T-helper 2 cell treated with Interferon-gamma antibody and Interleukin-4, amounts not matched to agents 5 μg/mL and 100 μg/mL, for 36 hours (primary cell): ENCODE results near the gene CCDC149.

Source experiments
- DNase-seq: peaks from one replicate; pipeline ENCODE4 v3.0.0; 2021; ENCODE audit warnings: low spot score
- H3K27ac Mint-ChIP-seq: one replicate; pipeline ENCODE4 v1.8.0; 2021; ENCODE audit warnings: mild to moderate bottlenecking, mixed read lengths
- H3K27me3 Mint-ChIP-seq: one replicate; pipeline ENCODE4 v1.8.0; 2021; ENCODE audit warnings: low read depth, mixed read lengths
- H3K36me3 Mint-ChIP-seq: one replicate; pipeline ENCODE4 v1.8.0; 2021; ENCODE audit warnings: low read depth, mixed read lengths
- H3K4me1 Mint-ChIP-seq: one replicate; pipeline ENCODE4 v1.8.0; 2021; ENCODE audit warnings: low read depth, mixed read lengths
- H3K4me3 Mint-ChIP-seq: one replicate; pipeline ENCODE4 v1.8.0; 2022; ENCODE audit warnings: mild to moderate bottlenecking, moderate library complexity, mixed read lengths
- H3K9me3 Mint-ChIP-seq: one replicate; pipeline ENCODE4 v1.8.0; 2021; ENCODE audit warnings: mixed read lengths

Gene CCDC149

DNA sequence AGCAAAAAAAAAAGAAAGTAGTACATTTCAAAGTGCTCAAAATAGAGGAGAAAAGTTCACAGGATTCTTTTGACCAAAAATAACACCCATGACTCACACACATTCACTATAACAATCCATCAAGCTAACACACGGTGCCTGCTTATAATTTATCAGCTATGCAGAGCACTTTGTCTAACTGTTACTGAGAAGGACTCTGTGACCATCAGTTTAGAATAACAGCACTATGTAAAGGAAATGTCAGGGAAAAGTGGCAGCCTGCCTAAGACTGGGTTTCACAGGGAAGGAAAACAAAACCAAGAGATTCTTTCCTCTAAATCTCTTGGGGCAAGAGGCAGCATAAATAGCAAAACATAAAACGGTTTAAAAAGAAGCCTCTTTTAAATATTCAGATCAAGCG lies 54.8 kb downstream of the CCDC149 start:
- H3K4me3 Mint-ChIP-seq, result no peak overlapping the region
- no peak for DNase-seq
- no peaks in the 10 kb centered on the region for H3K36me3 Mint-ChIP-seq
- H3K9me3 Mint-ChIP-seq, result peaks cover 5% of the 10 kb centered on the region
- no peak overlapping the region for H3K27ac Mint-ChIP-seq
- H3K27me3 Mint-ChIP-seq, result no peaks in the 10 kb centered on the region
- H3K4me1 Mint-ChIP-seq, result no peaks in the 10 kb centered on the region

DNA sequence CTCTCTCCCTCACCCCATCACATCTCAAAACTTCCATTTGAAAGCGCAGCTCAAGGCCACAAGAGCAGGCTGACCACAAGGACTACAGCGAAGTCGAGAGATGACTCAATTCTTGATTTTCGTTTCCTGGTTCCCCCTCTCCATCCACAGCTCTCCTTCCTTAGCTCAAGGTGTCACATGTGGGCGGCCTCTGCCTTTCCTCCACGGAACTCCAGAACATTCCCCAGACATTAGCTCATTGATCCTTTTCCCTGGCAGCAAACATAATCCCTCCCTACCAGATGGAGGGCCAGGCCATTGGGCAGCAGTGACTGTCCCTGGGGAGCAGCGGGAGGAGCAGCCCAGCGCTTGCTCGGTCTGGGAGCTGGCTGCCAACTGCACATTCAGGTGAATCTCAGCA lies 56.3 kb downstream of the CCDC149 start:
- DNase-seq, result no peak
- Mint-ChIP-seq H3K4me1 (no peaks in the 10 kb centered on the region), H3K4me3 (no peak overlapping the region), H3K36me3 (no peaks in the 10 kb centered on the region), H3K27me3 (no peaks in the 10 kb centered on the region), H3K9me3 (no peaks in the 10 kb centered on the region), H3K27ac (no peak overlapping the region)

DNA sequence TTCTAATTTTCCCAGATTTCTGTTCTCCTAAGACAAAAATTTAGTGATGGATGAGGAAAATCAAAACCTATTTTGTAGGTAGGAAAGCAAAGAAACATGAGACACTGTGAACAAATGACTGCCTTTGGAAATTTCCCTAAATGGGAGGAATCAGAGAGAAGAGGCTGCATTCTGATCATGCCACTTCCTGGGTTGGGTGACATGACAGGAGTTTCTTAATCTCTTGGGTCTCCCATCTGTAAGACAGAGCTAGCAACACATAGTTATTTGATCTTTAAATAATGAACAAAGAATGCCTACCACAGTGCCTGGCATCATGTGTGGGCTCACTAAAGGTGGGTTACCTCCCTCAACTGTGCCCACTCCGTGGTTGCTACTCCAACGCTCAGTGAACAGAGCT lies 57.1 kb downstream of the CCDC149 start:
- no peak overlapping the region for H3K4me3 Mint-ChIP-seq
- no peaks in the 10 kb centered on the region for H3K4me1 Mint-ChIP-seq
- no peak for DNase-seq
- no peaks in the 10 kb centered on the region for H3K27me3 Mint-ChIP-seq
- H3K27ac Mint-ChIP-seq, result no peak overlapping the region
- no peaks in the 10 kb centered on the region for H3K36me3 Mint-ChIP-seq
- no peaks in the 10 kb centered on the region for H3K9me3 Mint-ChIP-seq

DNA sequence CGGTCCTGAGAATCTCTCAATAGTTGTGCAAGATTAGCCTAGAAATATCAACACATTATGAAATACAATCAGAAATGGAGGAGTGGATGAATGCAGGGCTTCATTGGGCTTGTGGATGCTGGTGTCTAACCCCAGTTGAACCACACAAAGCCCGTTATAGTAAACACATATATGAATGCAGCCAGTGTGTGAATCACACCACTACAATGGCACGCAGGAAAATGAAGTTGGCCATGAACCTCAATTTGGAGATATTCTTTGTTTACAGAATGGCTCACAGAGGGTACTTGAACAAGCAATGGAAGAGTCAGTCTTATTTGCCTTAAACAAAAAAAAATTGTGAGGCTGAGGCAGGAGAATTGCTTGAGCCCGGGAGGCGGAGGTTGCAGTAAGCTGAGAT lies 59.7 kb downstream of the CCDC149 start:
- no peaks in the 10 kb centered on the region for H3K9me3 Mint-ChIP-seq
- DNase-seq, result no peak
- H3K27ac Mint-ChIP-seq, result no peak overlapping the region
- no peaks in the 10 kb centered on the region for H3K36me3 Mint-ChIP-seq
- no peak overlapping the region for H3K4me3 Mint-ChIP-seq
- no peaks in the 10 kb centered on the region for H3K4me1 Mint-ChIP-seq
- no peaks in the 10 kb centered on the region for H3K27me3 Mint-ChIP-seq

DNA sequence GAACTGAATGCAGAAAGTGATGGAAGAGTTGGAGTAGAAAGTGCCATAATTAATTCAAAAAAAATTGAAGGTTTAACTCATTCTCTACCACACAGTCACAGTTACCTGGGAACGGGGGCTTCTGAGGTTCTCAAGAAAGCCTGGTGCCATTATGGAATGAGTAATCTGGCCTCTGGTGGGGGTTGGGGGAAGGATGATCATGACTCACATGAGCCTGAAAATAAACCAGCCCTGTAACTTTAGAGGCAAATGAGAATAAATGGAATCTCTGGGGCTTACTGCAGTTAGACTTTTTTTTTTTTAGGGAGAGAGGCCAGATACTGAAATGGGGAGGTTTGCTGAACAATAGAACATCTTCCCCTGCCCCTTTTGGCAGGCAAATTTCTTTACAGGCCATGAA lies 62.2 kb downstream of the CCDC149 start:
- no peak overlapping the region for H3K27ac Mint-ChIP-seq
- no peaks in the 10 kb centered on the region for H3K27me3 Mint-ChIP-seq
- H3K36me3 Mint-ChIP-seq, result no peaks in the 10 kb centered on the region
- no peaks in the 10 kb centered on the region for H3K9me3 Mint-ChIP-seq
- no peaks in the 10 kb centered on the region for H3K4me1 Mint-ChIP-seq
- no peak for DNase-seq
- no peak overlapping the region for H3K4me3 Mint-ChIP-seq

DNA sequence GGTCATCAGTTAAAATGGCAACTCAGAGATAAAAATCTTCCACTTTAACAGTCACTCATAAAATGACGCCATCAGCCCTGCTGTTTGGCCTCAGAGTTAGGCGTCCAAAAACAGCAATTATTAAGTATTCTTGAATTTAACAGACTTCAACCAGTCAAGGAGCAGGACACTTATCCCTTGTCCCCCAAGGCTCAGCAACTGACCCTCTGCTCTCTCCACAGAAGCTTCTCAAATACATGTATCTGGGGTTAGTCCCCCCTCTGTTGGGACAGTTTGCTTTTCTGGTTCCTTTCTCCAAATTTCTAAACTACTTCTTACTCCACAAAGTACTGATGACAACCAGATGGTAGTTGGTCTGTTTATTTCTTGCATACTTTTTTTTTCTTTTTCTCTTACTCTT lies 63.1 kb downstream of the CCDC149 start:
- Mint-ChIP-seq H3K36me3 (no peaks in the 10 kb centered on the region), H3K9me3 (no peaks in the 10 kb centered on the region)

DNA sequence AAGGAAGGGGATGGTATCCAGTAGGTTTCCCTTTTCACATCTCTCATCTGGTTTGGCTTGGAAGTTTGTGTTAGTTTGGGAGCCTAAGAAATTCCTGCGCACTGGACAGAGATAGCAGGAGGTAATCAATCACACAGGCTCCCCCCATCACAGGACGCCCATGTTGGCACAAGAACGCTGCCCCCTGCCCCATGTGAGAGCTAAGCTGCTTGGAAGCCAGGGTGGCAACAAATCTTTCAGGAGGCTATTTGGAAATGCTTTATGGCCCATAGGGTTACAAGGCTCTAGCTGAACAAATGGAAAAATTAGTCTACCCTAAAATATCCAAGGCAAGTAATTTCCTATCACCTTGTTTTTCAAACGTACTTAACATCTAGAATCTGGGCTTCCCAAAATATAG lies 63.5 kb downstream of the CCDC149 start:
- Mint-ChIP-seq H3K4me3 (no peak overlapping the region), H3K27ac (no peak overlapping the region), H3K4me1 (no peaks in the 10 kb centered on the region), H3K27me3 (no peaks in the 10 kb centered on the region), H3K36me3 (no peaks in the 10 kb centered on the region), H3K9me3 (no peaks in the 10 kb centered on the region)
- no peak for DNase-seq

More for the DNA sequence above, 63.1 kb downstream of the CCDC149 start:
- Mint-ChIP-seq H3K27me3 (no peaks in the 10 kb centered on the region), H3K4me1 (no peaks in the 10 kb centered on the region), H3K27ac (no peak overlapping the region), H3K4me3 (no peak overlapping the region)
- no peak for DNase-seq

DNA sequence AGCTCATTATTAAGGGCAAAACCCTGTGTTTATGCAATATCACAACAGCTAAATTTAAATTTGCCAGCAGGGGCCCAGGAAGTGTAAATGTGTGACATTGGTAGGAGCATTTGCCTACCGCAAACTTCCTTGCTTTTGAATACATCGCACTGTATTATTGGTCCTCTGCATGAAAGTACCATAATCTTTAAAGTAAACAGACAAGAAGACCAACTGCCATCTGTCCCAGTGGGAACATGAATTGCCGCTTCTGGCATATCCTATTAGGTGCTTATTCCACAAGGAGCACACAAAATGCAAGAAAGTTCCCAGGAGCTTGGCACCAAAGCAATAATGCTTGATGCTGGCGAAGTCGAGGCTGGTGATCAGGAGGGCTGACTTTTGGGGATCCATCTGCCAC lies 66.1 kb downstream of the CCDC149 start:
- no peak overlapping the region for H3K4me3 Mint-ChIP-seq
- no peaks in the 10 kb centered on the region for H3K9me3 Mint-ChIP-seq
- no peaks in the 10 kb centered on the region for H3K4me1 Mint-ChIP-seq
- H3K36me3 Mint-ChIP-seq, result no peaks in the 10 kb centered on the region
- H3K27ac Mint-ChIP-seq, result no peak overlapping the region
- DNase-seq, result no peak
- no peaks in the 10 kb centered on the region for H3K27me3 Mint-ChIP-seq

DNA sequence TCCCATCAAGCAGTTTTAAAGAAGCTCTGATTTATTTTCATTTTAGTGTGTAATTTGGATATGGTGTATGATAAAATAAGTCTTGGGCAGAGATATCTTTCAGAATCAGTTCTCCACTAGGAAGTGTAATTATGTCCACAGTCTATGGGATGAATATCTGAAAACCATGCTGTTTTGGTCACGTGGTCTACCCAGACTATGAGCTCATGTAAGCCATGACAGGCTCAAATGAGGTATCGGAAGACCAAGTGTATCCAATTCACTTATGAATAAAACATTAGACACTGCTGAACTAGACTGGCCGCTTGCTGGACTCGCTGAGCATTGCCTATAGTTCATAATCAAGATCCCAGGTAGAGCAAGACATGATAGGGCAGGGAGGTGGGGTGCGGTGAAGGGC lies 66.9 kb downstream of the CCDC149 start:
- DNase-seq, result no peak
- H3K4me3 Mint-ChIP-seq, result no peak overlapping the region
- H3K4me1 Mint-ChIP-seq, result no peaks in the 10 kb centered on the region
- H3K27me3 Mint-ChIP-seq, result no peaks in the 10 kb centered on the region
- H3K9me3 Mint-ChIP-seq, result no peaks in the 10 kb centered on the region
- H3K36me3 Mint-ChIP-seq, result no peaks in the 10 kb centered on the region
- no peak overlapping the region for H3K27ac Mint-ChIP-seq

DNA sequence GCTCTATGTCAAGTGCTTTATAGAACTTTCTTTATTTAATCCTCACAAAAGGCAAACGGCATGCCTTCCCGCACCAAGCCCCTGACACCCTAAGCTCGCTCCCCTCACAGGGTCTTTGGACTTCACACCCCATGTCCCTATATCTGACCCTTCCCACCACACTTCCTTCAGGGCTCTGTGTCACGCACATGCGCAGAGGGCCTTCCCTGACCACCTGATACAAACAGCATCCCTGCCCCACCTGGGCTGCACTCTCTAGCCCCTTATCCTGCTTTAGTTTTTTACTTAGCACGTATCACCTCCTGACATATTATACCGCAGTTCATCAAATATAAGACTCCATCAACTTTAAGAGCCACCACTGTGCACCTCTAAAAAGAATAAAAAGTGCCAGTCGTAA lies 67.7 kb downstream of the CCDC149 start:
- Mint-ChIP-seq H3K36me3 (no peaks in the 10 kb centered on the region), H3K9me3 (no peaks in the 10 kb centered on the region), H3K27ac (no peak overlapping the region), H3K4me1 (no peaks in the 10 kb centered on the region), H3K4me3 (no peak overlapping the region), H3K27me3 (no peaks in the 10 kb centered on the region)
- DNase-seq, result no peak

DNA sequence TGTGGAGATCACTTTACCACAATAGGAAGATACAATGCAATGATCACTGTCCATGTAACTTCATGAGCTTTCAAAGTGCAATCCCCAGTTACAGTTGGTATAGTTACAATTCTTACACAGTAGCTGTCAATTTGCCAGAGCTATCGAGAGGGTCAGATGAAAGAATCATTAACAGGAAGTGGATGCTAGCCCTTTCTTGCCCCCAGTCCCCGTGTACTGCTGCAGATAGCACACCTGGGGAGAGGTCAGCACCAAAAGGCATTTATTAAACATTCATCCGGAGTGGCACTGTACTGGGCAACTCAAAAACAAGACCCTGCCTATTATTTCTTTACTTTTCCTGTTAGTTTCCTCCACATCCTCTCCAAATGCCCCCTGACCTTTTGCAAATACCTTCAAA lies 69.7 kb downstream of the CCDC149 start:
- H3K9me3 Mint-ChIP-seq, result no peaks in the 10 kb centered on the region

DNA sequence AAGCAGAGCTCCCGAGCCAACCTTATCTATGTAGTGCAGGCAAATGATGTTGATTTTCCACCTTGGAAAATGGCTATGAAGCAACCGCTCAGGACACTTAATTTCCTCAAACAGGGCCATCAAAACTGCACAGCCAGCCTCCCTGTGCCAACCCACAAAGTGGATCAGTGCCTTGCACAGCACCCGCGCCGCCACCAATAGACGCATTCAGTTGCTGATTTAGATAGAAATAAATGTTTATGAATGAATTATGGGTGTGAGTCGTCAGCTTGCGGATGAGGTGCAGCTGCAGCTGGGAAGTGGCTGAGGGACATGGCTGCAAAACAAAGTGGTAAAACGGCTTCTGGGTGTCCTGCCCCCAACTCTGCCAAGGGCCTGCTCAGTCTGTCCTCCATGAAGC lies 70.5 kb downstream of the CCDC149 start:
- no peaks in the 10 kb centered on the region for H3K27me3 Mint-ChIP-seq
- no peak overlapping the region for H3K27ac Mint-ChIP-seq
- no peaks in the 10 kb centered on the region for H3K36me3 Mint-ChIP-seq
- no peak overlapping the region for H3K4me3 Mint-ChIP-seq
- DNase-seq, result no peak
- H3K9me3 Mint-ChIP-seq, result no peaks in the 10 kb centered on the region
- H3K4me1 Mint-ChIP-seq, result no peaks in the 10 kb centered on the region

More for the DNA sequence above, 69.7 kb downstream of the CCDC149 start:
- Mint-ChIP-seq H3K4me1 (no peaks in the 10 kb centered on the region), H3K36me3 (no peaks in the 10 kb centered on the region), H3K27ac (no peak overlapping the region), H3K27me3 (no peaks in the 10 kb centered on the region), H3K4me3 (no peak overlapping the region)
- DNase-seq, result no peak

DNA sequence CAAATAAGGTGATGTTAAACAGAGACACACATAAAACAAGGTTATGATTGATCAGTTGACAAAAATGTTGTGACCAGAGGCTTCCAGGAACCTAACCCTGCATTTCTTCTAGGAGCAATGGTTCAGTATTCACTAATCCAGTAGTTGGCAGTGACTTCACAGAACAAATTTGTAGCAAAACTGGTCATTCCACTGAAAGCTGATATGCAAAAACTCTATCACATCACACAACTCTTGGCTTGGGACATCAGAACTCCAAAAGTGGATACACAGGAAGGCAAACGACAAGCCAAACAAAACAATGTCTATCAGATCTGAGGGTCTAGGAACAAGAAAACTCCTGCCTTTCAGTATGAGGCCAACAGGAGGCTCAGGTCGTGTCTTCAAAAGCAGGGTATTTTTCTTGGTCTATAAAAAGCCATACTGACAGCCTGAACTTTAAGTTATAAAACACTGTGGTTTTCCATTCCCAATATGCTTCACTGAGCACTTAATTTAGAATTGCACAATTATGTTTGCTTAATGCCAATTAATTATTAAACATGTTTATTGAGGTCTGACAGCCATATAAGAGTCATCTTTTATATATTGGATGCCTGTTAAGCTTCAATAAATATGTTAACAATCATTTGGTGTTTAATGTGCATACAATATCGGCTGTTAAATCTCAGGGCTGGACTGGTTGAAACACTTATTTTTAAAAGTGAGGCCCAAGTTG lies 71.9 kb downstream of the CCDC149 start:
- Mint-ChIP-seq H3K4me1 (no peaks in the 10 kb centered on the region), H3K36me3 (no peaks in the 10 kb centered on the region), H3K4me3 (no peak overlapping the region), H3K27me3 (no peaks in the 10 kb centered on the region), H3K9me3 (no peaks in the 10 kb centered on the region), H3K27ac (no peak overlapping the region)
- DNase-seq, result no peak

DNA sequence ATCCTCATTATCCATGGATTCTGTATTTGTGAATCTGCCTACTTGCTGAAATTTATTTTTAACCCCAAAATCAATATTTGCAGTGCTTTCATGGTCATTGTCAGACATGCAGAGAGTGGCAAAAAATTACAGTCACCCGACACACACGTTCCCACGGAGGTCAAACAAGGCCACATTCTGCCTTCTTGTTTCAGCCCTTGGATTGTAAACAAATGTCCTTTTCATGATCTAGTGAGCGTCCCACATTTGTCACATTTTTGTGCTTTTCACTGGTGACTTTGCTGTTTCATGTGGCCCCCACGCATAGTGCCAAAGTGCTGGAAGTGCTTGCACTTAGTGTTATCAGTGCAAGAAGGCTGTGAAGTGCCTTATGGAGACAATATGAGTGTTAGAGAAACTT lies 72.5 kb downstream of the CCDC149 start:
- Mint-ChIP-seq H3K4me3 (no peak overlapping the region), H3K4me1 (no peaks in the 10 kb centered on the region), H3K9me3 (no peaks in the 10 kb centered on the region), H3K27ac (no peak overlapping the region), H3K27me3 (no peaks in the 10 kb centered on the region), H3K36me3 (no peaks in the 10 kb centered on the region)
- no peak for DNase-seq

DNA sequence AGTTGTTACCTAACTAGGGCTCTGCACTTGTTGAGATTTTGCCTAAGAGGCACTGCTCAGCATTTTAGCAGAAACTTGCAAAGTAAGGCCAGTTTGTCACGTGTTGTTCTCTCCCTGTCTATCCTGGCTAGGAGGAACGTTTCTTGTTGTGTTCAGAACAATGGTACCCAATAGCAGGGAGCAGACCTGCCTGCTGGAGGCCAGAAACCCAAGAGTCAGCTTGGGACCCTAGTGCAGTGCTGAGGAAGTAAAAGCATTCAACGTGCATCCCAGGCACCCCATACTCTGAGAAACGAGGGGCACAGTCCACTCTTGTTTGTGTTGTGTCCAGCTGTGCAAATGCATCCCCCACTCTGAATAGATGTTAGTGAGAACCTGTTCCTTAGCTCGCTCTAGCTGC lies 75.1 kb downstream of the CCDC149 start:
- H3K4me1 Mint-ChIP-seq, result no peaks in the 10 kb centered on the region
- no peak overlapping the region for H3K4me3 Mint-ChIP-seq
- no peaks in the 10 kb centered on the region for H3K27me3 Mint-ChIP-seq
- no peak overlapping the region for H3K27ac Mint-ChIP-seq
- no peak for DNase-seq
- H3K36me3 Mint-ChIP-seq, result no peaks in the 10 kb centered on the region
- no peaks in the 10 kb centered on the region for H3K9me3 Mint-ChIP-seq
